ENCODE results near the gene RGS6. TPM values are rescaled to one million over a fixed set of nuclear protein-coding genes. Genes with fewer than 3 reads are reported as not detected.
A peak's percentile ranks its signal among the peaks of the same experiment; 100 is the strongest.

The RGS6 gene
- total and polyA plus RNA-seq, 4 donors: 0.06 to 5.3 (median 0.17) TPM; not detected in 1

- Histone ChIP-seq H3K9me3 (ENCODE audit: control insufficient read depth in 4 of 4, low read length in 3 of 4) (no peaks in the 10 kb centered on the region), H3K9ac (ENCODE audit: low read depth in 1 of 2, low read length in 2 of 2) (no peak overlapping the region), H3K4me3 (ENCODE audit: low read depth in 1 of 3, low read length in 3 of 3) (no peak overlapping the region), H3K27me3 (ENCODE audit: control insufficient read depth in 4 of 4, insufficient read depth in 4 of 4, low read length in 3 of 4) (no peaks in the 10 kb centered on the region), H3K4me1 (ENCODE audit: control insufficient read depth in 4 of 4, insufficient read depth in 4 of 4, low read length in 3 of 4) (peaks cover 0 to 4% (median 2%) of the 10 kb centered on the region in 4 donors), H3K36me3 (ENCODE audit: control insufficient read depth in 4 of 4, insufficient read depth in 3 of 4, low read depth in 1 of 4, low read length in 3 of 4) (no peaks in the 10 kb centered on the region), H3K27ac (ENCODE audit: low read depth in 1 of 2, low read length in 2 of 2) (no peak overlapping the region)
- no peak for TF ChIP-seq JUND (IDR thresholded peaks at IDR 0.05)
- no peak for TF ChIP-seq HNF4A (conservative IDR thresholded peaks at IDR 0.05)
- TF ChIP-seq GABPA (IDR thresholded peaks at IDR 0.05 in 1 of 2, conservative IDR thresholded peaks at IDR 0.05 in 1 of 2): no peak
- TF ChIP-seq, protein P1, sequence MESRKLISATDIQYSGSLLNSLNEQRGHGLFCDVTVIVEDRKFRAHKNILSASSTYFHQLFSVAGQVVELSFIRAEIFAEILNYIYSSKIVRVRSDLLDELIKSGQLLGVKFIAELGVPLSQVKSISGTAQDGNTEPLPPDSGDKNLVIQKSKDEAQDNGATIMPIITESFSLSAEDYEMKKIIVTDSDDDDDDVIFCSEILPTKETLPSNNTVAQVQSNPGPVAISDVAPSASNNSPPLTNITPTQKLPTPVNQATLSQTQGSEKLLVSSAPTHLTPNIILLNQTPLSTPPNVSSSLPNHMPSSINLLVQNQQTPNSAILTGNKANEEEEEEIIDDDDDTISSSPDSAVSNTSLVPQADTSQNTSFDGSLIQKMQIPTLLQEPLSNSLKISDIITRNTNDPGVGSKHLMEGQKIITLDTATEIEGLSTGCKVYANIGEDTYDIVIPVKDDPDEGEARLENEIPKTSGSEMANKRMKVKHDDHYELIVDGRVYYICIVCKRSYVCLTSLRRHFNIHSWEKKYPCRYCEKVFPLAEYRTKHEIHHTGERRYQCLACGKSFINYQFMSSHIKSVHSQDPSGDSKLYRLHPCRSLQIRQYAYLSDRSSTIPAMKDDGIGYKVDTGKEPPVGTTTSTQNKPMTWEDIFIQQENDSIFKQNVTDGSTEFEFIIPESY (IDR thresholded peaks at IDR 0.05): no peak
- TF ChIP-seq, protein P2, sequence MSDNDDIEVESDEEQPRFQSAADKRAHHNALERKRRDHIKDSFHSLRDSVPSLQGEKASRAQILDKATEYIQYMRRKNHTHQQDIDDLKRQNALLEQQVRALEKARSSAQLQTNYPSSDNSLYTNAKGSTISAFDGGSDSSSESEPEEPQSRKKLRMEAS (IDR thresholded peaks at IDR 0.05): no peak
- no peak for TF ChIP-seq FOXA1 (IDR thresholded peaks at IDR 0.05)
- TF ChIP-seq FOXA2 (IDR thresholded peaks at IDR 0.05): no peak
- TF ChIP-seq, protein P3, sequence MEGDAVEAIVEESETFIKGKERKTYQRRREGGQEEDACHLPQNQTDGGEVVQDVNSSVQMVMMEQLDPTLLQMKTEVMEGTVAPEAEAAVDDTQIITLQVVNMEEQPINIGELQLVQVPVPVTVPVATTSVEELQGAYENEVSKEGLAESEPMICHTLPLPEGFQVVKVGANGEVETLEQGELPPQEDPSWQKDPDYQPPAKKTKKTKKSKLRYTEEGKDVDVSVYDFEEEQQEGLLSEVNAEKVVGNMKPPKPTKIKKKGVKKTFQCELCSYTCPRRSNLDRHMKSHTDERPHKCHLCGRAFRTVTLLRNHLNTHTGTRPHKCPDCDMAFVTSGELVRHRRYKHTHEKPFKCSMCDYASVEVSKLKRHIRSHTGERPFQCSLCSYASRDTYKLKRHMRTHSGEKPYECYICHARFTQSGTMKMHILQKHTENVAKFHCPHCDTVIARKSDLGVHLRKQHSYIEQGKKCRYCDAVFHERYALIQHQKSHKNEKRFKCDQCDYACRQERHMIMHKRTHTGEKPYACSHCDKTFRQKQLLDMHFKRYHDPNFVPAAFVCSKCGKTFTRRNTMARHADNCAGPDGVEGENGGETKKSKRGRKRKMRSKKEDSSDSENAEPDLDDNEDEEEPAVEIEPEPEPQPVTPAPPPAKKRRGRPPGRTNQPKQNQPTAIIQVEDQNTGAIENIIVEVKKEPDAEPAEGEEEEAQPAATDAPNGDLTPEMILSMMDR (IDR thresholded peaks at IDR 0.05; ENCODE audit: low read depth, low read length, missing input control): peak; percentile 63
- no peak for TF ChIP-seq SP1 (IDR thresholded peaks at IDR 0.05)
- no peak for TF ChIP-seq RXRA (IDR thresholded peaks at IDR 0.05)
- peak; percentile 82 to 90 for TF ChIP-seq RAD21 (IDR thresholded peaks at IDR 0.05)
- TF ChIP-seq ATF3 (IDR thresholded peaks at IDR 0.05): no peak
- no peak for DNase-seq (ENCODE audit: low spot score)
- WGBS: 41% methylated on average over 11 of the region's 11 CpGs
These were observed 581.9 kb downstream of the RGS6 start for GRCh38 chr14:72513965-72514659.

DNA sequence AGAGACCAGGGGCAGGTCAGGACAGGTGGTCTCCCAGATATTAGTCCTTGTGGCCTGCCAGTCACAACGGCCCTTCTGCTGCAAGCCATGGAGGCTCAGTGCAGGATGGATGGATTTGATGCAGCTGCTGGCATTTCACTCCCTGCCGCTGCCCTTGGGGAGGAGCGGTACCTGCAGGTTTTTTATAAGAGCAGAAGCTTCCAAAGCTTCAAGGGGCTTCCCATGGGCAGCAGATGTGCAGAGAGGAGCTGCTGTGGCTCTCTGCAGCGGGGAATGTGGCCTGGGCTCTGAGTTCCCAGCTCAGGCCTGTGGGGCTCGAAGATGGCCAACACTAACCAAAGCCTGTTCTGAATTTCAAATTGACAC, 582.4 kb downstream of the RGS6 start:
- Histone ChIP-seq H3K36me3 (ENCODE audit: control insufficient read depth in 4 of 4, insufficient read depth in 3 of 4, low read depth in 1 of 4, low read length in 3 of 4) (no peaks in the 10 kb centered on the region), H3K27me3 (ENCODE audit: control insufficient read depth in 4 of 4, insufficient read depth in 4 of 4, low read length in 3 of 4) (no peaks in the 10 kb centered on the region)

More for the DNA sequence above, 582.4 kb downstream of the RGS6 start:
- Histone ChIP-seq H3K9ac (ENCODE audit: low read depth in 1 of 2, low read length in 2 of 2) (no peak overlapping the region), H3K4me3 (ENCODE audit: low read depth in 1 of 3, low read length in 3 of 3) (no peak overlapping the region), H3K9me3 (ENCODE audit: control insufficient read depth in 4 of 4, low read length in 3 of 4) (no peaks in the 10 kb centered on the region), H3K4me1 (ENCODE audit: control insufficient read depth in 4 of 4, insufficient read depth in 4 of 4, low read length in 3 of 4) (peaks cover 0 to 4% (median 2%) of the 10 kb centered on the region in 4 donors), H3K27ac (ENCODE audit: low read depth in 1 of 2, low read length in 2 of 2) (no peak overlapping the region)
- no peak for DNase-seq (ENCODE audit: low spot score)
- 88% methylated on average over 5 of the region's 5 CpGs for WGBS
- TF ChIP-seq NR2F2 (IDR thresholded peaks at IDR 0.05): no peak
- no peak for TF ChIP-seq RAD21 (IDR thresholded peaks at IDR 0.05)
- no peak for TF ChIP-seq GABPA (IDR thresholded peaks at IDR 0.05 in 1 of 2, conservative IDR thresholded peaks at IDR 0.05 in 1 of 2)
- TF ChIP-seq EGR1 (IDR thresholded peaks at IDR 0.05; ENCODE audit: low read depth in 2 of 2): no peak
- TF ChIP-seq, protein P1 (IDR thresholded peaks at IDR 0.05): no peak
- TF ChIP-seq, protein P2 (IDR thresholded peaks at IDR 0.05): no peak
- no peak for TF ChIP-seq HNF4G (IDR thresholded peaks at IDR 0.05)
- no peak for TF ChIP-seq HNF4A (conservative IDR thresholded peaks at IDR 0.05)
- TF ChIP-seq FOXA2 (IDR thresholded peaks at IDR 0.05): no peak
- no peak for TF ChIP-seq RXRA (IDR thresholded peaks at IDR 0.05)
- TF ChIP-seq JUND (IDR thresholded peaks at IDR 0.05): no peak
- no peak for TF ChIP-seq REST (IDR thresholded peaks at IDR 0.05)
- TF ChIP-seq SP1 (IDR thresholded peaks at IDR 0.05): no peak
